GM12878 (cell line): ENCODE measurements around the gene RAB8A. TPM values are rescaled to one million over a fixed set of nuclear protein-coding genes. Genes with fewer than 3 reads are reported as not detected.

Experiments used
- BACH1 ChIP-seq: fragments of 450-650 bp; IDR thresholded peaks from 2 replicates; pipeline ENCODE4 v1.6.1; 2017; ENCODE audit warnings: mild to moderate bottlenecking, borderline replicate concordance
- CHD2 ChIP-seq: IDR thresholded peaks from 2 replicates; pipeline ENCODE4 v1.6.1; 2011; ENCODE audit warnings: low read depth, low read length, improper control_type of control experiment, borderline replicate concordance
- EP300 ChIP-seq, 2 experiments: fragments of 150-350 bp in 1 of 2; IDR thresholded peaks; 2 replicates each; pipeline ENCODE4 v1.6.1; 2011 to 2012; ENCODE audit warnings: low read depth in 2 of 2, low read length in 2 of 2, borderline replicate concordance in 1 of 2, improper control_type of control experiment in 1 of 2, inconsistent platforms in 1 of 2; ENCODE audit not compliant: control insufficient read depth in 1 of 2
- GABPA ChIP-seq: IDR thresholded peaks from 2 replicates; pipeline ENCODE4 v1.6.1; 2014; ENCODE audit warnings: antibody characterized with exemption, low read depth, mild to moderate bottlenecking, inconsistent platforms
- HDAC6 ChIP-seq: fragments of 200-600 bp; sonication (generic); IDR thresholded peaks from one replicate; pipeline ENCODE4 v1.8.0; 2017; ENCODE audit warnings: antibody characterized with exemption; ENCODE audit not compliant: unreplicated experiment
- HDGF ChIP-seq: fragments of 450-650 bp; IDR thresholded peaks from 2 replicates; pipeline ENCODE4 v1.6.1; 2016; ENCODE audit warnings: antibody characterized with exemption
- NBN ChIP-seq: fragments of 450-650 bp; IDR thresholded peaks from 2 replicates; pipeline ENCODE4 v1.6.1; 2016
- NR2F1 ChIP-seq: fragments of 450-650 bp; conservative IDR thresholded peaks from 2 replicates; pipeline ENCODE4 v1.6.1; 2017; ENCODE audit warnings: mild to moderate bottlenecking
- RB1 ChIP-seq: fragments of 450-650 bp; formaldehyde crosslinking; IDR thresholded peaks from 2 replicates; pipeline ENCODE4 v1.6.1; 2017; ENCODE audit warnings: mild to moderate bottlenecking, borderline replicate concordance
- STAT1 ChIP-seq: fragments of 450-650 bp; conservative IDR thresholded peaks from 2 replicates; pipeline ENCODE4 v1.6.1; 2014; ENCODE audit warnings: antibody characterized with exemption, mild to moderate bottlenecking
- TCF3 ChIP-seq: IDR thresholded peaks from 2 replicates; pipeline ENCODE4 v1.6.1; 2012; ENCODE audit warnings: low read depth, mild to moderate bottlenecking, low read length, borderline replicate concordance; ENCODE audit not compliant: insufficient read depth
- TCF7 ChIP-seq: IDR thresholded peaks from 2 replicates; pipeline ENCODE4 v1.6.1; 2014; ENCODE audit warnings: antibody characterized with exemption, borderline replicate concordance
- ZNF217 ChIP-seq: fragments of 450-650 bp; IDR thresholded peaks from 2 replicates; pipeline ENCODE4 v1.6.1; 2017; ENCODE audit warnings: antibody characterized with exemption, mild to moderate bottlenecking
- ZNF24 ChIP-seq: fragments of 450-650 bp; IDR thresholded peaks from 2 replicates; pipeline ENCODE4 v1.6.1; 2017; ENCODE audit warnings: antibody characterized with exemption, mild to moderate bottlenecking
- ZZZ3 ChIP-seq: IDR thresholded peaks from 2 replicates; pipeline ENCODE4 v1.6.1; 2011; ENCODE audit warnings: low read depth; ENCODE audit not compliant: control insufficient read depth, insufficient read length
- polyA plus RNA-seq, 11 experiments: library from polyadenylated mRNA; depleted of rRNA in 4 of 11; unstranded in 6 of 11; stranded (reverse) in 5 of 11; fragments of >200 nt; fragmentation: Nextera tagmentation in 4 of 11; fragmentation: Illumina TruSeq in 1 of 11; extraction: Ambion mirVana in 4 of 11; extraction: Trizol in 1 of 11; gene quantifications; 1 replicate in 1 of 11; 2 replicates in 10 of 11; pipeline versions ENCODE4 v1.2.1 to v1.2.3, GENCODE V29; 2011 to 2016; ENCODE audit warnings: inconsistent platforms in 2 of 11, missing spikeins in 2 of 11, low read depth in 1 of 11
- total RNA-seq, 4 experiments: library from RNA; depleted of rRNA in 3 of 4; stranded (reverse); fragments of >200 nt in 3 of 4; fragmentation: Illumina TruSeq in 1 of 4; extraction: Trizol in 1 of 4; gene quantifications; 2 replicates each; pipeline versions ENCODE4 v1.2.1 to v1.2.3, GENCODE V29; 2013 to 2021
- TF ChIP-seq, protein P1 (sequence below): IDR thresholded peaks from 2 replicates; pipeline ENCODE4 v1.6.1; 2011; ENCODE audit warnings: mild to moderate bottlenecking, low read depth, low read length, moderate library complexity; ENCODE audit not compliant: insufficient replicate concordance
- TF ChIP-seq, protein P2 (sequence below): fragments of 450-650 bp; conservative IDR thresholded peaks from 2 replicates; pipeline ENCODE4 v1.6.1; 2017; ENCODE audit warnings: mild to moderate bottlenecking, moderate library complexity
- TF ChIP-seq, protein P3 (sequence below): IDR thresholded peaks from 2 replicates; pipeline ENCODE4 v1.6.1; 2011; ENCODE audit warnings: low read depth, mild to moderate bottlenecking, low read length, moderate library complexity, borderline replicate concordance; ENCODE audit errors: extremely low read depth
- TF ChIP-seq, protein P4 (sequence below): fragments of 450-650 bp; IDR thresholded peaks from 2 replicates; pipeline ENCODE4 v1.6.1; 2016; ENCODE audit warnings: mild to moderate bottlenecking
- TF ChIP-seq, protein P5 (sequence below): fragments of 150-350 bp; IDR thresholded peaks from 2 replicates; pipeline ENCODE4 v1.6.1; 2016; ENCODE audit warnings: low read depth, low read length

RAB8A gene
- total and polyA plus RNA-seq, 10 of the 15 experiments (the other 5 are each of a cell fraction or from before 2014, with no cell fraction given): 23.9 to 314 (median 185) TPM

DNA sequence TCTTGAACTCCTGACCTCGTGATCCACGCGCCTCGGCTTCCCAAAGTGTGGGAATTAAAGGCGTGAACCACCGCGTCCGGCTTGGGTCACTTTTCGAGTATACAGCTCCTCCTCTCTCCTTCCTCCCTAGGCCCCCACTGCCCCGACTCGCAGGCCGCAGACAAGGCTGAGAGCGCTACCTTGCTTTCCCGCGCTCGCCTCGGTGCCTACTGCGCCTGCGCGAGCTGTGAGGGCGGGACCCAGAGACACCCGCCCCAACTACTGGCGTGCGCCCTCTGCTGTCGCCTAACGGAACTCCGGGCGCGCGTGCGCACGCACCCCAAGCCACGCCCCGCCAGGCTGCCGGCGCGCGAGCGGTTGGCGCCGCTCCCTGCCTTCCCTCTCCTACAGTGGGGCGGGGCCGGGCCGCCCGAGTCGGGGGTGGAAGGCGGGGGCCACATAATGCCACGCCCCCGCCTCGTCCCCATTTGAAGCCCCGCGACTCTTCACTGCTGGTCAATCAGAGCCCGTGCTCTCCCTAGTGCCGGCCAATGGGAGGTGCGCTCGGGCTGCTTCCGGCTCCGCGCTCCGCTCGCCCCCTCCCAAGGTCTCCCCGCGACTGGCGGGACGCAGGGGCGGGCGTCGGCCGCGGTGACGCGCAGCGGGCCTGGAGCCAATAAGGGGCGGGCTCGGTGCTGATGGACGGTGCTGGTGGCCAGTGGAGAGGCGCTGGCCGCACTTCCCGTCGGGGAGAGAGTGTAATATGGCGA lies at the start of gene RAB8A (continued):
- TF ChIP-seq, protein P1, sequence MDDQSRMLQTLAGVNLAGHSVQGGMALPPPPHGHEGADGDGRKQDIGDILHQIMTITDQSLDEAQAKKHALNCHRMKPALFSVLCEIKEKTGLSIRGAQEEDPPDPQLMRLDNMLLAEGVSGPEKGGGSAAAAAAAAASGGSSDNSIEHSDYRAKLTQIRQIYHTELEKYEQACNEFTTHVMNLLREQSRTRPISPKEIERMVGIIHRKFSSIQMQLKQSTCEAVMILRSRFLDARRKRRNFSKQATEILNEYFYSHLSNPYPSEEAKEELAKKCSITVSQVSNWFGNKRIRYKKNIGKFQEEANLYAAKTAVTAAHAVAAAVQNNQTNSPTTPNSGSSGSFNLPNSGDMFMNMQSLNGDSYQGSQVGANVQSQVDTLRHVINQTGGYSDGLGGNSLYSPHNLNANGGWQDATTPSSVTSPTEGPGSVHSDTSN: peak; percentile 98
- TF ChIP-seq, protein P2, sequence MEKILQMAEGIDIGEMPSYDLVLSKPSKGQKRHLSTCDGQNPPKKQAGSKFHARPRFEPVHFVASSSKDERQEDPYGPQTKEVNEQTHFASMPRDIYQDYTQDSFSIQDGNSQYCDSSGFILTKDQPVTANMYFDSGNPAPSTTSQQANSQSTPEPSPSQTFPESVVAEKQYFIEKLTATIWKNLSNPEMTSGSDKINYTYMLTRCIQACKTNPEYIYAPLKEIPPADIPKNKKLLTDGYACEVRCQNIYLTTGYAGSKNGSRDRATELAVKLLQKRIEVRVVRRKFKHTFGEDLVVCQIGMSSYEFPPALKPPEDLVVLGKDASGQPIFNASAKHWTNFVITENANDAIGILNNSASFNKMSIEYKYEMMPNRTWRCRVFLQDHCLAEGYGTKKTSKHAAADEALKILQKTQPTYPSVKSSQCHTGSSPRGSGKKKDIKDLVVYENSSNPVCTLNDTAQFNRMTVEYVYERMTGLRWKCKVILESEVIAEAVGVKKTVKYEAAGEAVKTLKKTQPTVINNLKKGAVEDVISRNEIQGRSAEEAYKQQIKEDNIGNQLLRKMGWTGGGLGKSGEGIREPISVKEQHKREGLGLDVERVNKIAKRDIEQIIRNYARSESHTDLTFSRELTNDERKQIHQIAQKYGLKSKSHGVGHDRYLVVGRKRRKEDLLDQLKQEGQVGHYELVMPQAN: peak; percentile 67; the same call in 1 of the 2 replicates
- peak; percentile 45; the same call in 1 of the 2 replicates for TF ChIP-seq NR2F1
- TF ChIP-seq STAT1: 0 out of 2 replicates have a peak, but pooled peaks have one; percentile 15
- TF ChIP-seq, protein P3, sequence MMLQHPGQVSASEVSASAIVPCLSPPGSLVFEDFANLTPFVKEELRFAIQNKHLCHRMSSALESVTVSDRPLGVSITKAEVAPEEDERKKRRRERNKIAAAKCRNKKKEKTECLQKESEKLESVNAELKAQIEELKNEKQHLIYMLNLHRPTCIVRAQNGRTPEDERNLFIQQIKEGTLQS: peak; percentile 37; the same call in 1 of the 2 replicates
- TF ChIP-seq TCF3: no peak
- TF ChIP-seq ZNF217: peak; percentile 96
- no peak for TF ChIP-seq TCF7
- TF ChIP-seq ZNF24: no peak
- peak; percentile 54 for TF ChIP-seq BACH1
- TF ChIP-seq HDGF: peak; percentile 20; the same call in 1 of the 2 replicates
- TF ChIP-seq GABPA: peak; percentile 78
- TF ChIP-seq, protein P4, sequence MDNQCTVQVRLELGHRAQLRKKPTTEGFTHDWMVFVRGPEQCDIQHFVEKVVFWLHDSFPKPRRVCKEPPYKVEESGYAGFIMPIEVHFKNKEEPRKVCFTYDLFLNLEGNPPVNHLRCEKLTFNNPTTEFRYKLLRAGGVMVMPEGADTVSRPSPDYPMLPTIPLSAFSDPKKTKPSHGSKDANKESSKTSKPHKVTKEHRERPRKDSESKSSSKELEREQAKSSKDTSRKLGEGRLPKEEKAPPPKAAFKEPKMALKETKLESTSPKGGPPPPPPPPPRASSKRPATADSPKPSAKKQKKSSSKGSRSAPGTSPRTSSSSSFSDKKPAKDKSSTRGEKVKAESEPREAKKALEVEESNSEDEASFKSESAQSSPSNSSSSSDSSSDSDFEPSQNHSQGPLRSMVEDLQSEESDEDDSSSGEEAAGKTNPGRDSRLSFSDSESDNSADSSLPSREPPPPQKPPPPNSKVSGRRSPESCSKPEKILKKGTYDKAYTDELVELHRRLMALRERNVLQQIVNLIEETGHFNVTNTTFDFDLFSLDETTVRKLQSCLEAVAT: 0 out of 2 replicates have a peak, but pooled peaks have one; percentile 58
- TF ChIP-seq CHD2: peak; percentile 94
- no peak for TF ChIP-seq ZZZ3
- TF ChIP-seq, protein P5, sequence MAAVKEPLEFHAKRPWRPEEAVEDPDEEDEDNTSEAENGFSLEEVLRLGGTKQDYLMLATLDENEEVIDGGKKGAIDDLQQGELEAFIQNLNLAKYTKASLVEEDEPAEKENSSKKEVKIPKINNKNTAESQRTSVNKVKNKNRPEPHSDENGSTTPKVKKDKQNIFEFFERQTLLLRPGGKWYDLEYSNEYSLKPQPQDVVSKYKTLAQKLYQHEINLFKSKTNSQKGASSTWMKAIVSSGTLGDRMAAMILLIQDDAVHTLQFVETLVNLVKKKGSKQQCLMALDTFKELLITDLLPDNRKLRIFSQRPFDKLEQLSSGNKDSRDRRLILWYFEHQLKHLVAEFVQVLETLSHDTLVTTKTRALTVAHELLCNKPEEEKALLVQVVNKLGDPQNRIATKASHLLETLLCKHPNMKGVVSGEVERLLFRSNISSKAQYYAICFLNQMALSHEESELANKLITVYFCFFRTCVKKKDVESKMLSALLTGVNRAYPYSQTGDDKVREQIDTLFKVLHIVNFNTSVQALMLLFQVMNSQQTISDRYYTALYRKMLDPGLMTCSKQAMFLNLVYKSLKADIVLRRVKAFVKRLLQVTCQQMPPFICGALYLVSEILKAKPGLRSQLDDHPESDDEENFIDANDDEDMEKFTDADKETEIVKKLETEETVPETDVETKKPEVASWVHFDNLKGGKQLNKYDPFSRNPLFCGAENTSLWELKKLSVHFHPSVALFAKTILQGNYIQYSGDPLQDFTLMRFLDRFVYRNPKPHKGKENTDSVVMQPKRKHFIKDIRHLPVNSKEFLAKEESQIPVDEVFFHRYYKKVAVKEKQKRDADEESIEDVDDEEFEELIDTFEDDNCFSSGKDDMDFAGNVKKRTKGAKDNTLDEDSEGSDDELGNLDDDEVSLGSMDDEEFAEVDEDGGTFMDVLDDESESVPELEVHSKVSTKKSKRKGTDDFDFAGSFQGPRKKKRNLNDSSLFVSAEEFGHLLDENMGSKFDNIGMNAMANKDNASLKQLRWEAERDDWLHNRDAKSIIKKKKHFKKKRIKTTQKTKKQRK: peak; percentile 61
- TF ChIP-seq EP300 (IDR thresholded peaks at IDR 0.05; ENCODE audit: borderline replicate concordance in 1 of 2, control insufficient read depth in 1 of 2, low read depth in 2 of 2, low read length in 2 of 2): no peak
- TF ChIP-seq NBN: peak; percentile 57
- peak; percentile 100 for TF ChIP-seq RB1
- no peak for TF ChIP-seq HDAC6
